Suppressor macrophage treated with lipopolysaccharide for 4 hours (primary cell): ENCODE results near the gene FBP2.
"Not testable (repeated sequence)": the region's sequence is repeated elsewhere in the genome, so short reads cannot be mapped to it uniquely, and the experiment has no call there.

Experiments used
- DNase-seq: peaks from one replicate; pipeline ENCODE4 v3.0.0-alpha.2; 2020

FBP2 gene

DNA sequence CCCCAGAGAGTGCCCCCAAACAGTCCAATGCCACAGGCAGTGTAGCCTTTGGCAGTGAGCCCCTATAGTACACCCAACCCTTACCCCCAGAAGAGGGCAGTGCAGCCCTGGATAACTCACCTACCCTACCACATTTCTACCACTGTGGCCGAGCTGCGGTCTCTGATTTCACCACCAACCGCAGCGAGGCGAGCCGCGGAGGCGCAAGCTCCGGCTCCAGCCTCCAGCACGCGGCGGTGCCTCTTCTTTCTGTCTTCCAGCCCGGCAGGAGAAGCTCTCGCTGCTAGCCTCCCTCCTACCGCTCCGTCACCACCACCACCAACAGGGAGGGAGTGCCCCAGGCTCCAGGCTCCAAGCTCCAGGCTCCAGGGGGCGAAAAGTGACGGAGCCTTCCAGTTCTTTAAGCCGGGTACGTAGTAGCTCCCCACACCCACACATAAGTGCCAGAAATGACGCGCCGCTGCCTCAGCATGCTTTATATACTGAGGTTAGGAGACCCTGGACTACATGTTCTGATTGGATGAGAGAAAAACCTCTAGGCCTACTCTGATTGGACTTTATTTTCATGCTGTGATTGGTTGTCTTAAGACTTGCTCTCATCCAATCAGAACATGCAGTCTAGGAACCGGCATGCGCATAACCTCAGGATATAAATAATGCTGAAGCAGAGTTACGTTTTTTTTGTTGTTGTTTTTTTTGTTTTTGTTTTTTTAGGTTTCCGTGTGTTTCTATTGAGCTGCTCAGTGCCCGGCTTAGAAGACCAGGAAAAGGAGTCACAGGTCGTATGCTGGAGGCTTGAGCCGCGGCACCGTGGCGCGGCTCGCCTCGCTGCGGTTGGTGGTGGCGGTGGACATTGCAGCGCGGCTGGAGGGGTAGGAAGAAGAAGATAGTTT, 38.9 kb downstream of the FBP2 start, which contains the start of gene PCAT7:
TSS of gene PCAT7 (plus strand) at position 645 of the 893 bp plus-strand sequence.
- peak; percentile 43 for DNase-seq

DNA sequence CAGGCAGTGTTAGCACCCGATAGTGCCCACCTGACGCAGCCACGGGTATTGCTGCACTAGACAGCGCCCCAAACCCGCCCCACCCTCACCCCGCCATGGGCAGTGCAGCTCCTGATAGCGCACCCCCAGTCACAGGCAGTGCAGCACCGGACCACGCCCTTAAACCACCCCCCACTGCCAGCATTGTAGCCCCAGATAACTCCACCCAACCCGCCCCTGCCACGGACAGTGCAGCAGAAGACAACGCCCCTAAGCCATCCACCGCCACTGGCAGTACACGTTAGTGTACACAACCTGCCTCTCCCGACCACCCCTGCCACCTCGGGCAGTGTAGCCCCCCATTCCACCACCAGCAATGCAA, 39.6 kb downstream of the FBP2 start:
- DNase-seq: no peak

DNA sequence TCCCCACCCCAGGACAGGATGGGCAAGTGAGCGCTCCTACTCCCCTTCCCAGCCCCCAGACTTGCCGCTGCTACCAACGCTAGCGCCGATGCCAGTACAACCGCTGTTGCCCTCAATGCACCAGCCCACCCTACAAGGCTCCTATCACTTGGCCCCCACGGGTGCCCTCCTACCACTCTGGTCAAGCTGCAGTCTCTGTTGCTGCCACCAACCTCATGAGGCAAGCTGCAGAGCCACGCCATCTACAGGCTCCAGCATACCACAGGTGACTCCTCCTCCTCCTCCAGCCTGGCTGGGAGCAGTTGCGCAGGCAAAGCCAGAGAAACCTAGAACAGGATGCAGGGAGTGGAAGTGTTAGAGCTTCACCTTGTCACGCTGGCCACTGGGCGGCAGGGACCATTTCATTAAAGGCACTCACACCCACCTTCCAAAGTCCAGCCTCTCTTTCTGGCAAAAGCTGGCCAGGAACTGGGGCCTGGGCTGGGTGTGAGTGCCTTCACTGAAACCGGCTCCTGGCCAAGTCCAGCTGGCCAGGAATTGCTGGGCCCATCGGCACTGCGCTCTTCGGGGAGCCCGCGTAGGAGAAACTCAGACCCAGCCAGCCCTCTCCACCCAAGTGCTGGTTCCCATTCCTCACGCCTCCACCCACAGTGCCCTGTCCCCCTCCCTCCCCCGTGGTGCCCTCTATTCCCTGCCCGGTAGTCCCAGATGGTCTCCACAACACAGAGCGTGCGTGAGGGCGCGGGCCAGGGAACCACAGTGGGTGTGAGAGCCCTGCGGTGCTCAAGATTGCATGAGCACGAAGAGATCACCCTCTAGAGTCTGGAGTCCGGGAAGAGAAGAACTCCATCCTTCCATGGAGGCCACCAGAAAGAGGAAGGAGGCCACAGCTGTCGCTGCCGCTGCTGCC, 40.3 kb downstream of the FBP2 start:
- DNase-seq: no peak

DNA sequence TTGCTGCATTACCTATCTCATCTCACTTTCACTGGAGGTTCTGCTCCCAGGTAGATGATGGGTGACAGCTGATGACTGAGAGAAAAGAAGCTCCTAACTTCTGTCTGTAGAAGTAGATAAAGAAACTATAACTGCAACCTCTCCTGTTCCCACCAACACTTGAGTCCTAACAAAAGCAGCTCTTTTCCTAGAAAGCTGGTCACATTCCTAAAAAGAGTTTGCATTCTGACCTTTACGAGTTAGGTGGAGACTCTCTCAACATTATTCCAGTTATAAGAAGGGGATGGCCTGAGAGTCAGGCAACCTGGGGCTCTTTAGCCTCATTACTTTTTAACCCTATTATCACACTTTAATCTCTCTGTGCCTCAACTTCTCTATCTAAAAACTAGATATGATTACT, 47.7 kb downstream of the FBP2 start:
- DNase-seq: no peak

DNA sequence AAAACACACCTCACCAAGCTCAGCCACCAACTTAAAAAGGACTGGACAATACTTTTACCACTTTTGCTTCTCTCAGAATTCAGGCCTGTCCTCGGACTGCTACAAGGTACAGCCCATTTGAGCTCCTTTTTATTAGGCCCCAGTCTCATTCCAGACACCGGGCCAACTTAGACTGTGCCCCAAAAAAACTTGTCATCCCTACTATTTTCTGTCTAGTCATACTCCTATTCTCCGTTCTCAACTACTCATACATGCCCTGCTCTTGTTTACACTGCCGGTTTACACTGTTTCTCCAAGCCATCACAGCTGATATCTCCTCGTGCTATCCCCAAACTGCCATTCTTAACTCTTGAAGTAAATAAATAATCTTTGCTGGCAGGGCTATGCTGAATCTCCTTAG, 49.3 kb downstream of the FBP2 start:
- not testable (repeated sequence) for DNase-seq

DNA sequence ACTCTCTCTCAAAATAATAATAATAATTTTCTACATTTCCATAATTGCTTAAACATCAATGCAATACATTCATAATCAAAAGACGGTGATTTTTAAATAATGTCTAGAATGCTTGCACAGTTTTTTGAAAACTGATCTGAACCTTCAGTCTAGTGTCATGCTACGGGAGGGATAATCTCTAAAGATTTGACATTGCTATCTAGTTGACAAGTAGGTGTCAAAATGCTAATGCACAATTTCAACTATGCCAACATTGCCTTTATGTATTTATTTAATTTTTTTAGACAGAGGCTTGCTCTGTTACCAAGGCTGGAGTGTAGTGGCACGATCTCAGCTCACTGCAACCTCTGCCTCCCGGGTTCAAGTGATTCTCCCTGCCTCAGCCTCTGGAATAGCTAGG, 54.7 kb downstream of the FBP2 start:
- DNase-seq: no peak

DNA sequence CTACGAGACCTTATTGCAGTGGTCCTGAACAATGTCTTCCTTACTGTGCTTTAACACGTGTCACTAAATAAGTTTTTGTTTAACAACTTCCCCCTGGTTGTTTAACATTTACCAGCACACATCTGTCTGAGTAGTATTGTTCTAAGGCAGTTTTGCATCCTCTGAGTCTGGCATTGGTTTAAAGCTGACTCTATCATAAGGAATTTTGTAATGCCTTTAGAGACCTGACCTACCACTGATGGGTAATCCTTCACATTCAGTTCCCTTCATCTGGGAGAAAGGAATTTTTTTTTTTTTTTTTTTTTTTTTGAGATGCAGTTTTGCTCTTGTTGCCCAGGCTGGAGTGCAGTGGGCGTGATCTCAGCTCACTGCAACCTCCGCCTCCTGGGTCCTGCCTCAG, 58.7 kb downstream of the FBP2 start:
- DNase-seq: no peak

DNA sequence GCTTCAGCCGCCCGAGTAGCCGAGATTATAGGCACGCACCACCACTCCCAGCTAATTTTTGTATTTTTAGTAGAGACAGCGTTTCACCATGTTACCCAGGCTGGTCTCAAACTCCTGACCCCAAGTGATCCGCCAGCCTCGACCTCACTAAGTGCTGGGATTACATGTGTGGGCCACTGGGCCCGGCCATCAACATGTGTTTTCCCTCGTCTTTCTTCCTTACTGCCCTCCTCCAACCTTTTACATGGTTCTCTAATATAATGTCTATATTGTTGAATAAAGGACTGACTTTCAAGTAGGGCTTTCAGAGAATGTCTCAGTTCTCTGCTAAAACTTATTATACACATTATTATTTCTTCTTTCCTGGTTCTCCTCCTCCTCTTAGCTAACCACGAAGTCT, 60.0 kb downstream of the FBP2 start:
- DNase-seq: no peak

DNA sequence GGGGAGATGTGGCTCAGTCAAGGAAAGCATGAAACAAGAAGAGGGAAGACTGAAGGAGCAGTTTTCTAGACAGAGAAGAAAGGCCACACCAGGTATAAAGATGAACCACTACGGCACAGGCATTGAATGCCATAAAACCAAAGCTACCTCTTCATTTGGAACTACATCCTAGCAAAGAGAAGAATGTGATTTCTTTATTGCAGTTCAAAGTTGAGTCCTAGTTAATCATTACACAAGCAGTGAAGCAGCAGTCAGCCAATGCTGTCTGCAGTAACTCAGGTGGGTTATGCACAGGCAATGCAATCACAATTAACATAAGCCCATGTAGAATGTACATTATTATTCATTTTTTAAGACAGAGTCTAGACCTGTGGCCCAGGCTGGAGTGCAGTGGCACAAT, 60.5 kb downstream of the FBP2 start:
- DNase-seq: no peak

DNA sequence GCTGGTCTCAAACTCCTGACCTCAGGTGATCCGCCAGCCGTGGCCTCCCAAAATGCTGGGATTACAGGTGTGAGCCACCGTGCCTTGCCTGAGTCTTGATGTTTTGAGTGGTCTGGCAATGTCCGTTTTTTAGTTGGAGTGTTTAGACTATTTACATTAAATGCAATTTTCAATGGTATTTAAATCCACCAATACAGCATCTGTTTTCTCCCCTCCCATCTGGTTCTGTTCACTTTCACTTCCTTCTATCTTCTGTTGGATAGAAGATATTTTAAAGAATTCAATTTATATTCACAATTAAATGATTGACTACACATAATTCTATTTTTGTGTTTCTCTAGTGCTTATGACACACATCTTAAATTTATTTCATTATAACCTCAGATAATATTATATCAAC, 64.7 kb downstream of the FBP2 start:
- DNase-seq: no peak

DNA sequence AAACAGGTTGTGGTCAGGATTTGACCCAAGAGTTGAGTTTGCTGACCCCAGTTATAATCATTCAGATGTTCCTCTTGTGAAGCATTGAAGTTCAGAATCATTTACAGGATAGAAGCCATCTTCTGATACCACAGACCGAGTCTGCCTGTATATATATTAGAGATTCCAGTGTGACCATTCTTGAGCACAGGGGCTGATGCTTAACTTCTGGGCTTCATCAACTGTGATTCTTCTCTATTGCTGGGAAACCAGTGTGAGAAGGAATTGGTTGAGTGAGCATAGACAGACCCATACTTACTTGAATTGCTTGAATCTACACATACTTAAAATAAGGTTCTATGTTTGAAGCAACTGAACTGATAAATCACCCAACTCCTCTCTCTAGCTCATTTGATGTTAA, 66.7 kb downstream of the FBP2 start:
- no peak for DNase-seq

DNA sequence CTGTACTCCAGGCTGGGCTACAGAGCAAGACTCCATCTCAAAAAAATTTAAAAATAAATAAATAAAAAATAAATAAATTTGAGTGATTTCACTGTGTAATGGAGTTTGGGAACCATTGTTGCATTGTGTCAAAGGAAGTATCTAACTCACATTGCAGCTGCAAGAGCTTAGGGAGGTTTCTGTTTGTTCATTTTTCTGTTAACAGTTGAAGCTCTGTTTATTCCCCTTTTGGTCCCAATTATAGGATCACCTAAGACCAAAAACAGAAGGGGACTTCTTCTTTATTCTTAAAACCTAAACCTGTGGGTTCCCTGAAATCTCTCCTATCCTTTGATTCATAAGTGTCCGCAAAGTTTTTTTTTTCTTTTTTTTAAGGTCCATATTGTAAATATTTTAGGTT, 67.4 kb downstream of the FBP2 start:
- no peak for DNase-seq

DNA sequence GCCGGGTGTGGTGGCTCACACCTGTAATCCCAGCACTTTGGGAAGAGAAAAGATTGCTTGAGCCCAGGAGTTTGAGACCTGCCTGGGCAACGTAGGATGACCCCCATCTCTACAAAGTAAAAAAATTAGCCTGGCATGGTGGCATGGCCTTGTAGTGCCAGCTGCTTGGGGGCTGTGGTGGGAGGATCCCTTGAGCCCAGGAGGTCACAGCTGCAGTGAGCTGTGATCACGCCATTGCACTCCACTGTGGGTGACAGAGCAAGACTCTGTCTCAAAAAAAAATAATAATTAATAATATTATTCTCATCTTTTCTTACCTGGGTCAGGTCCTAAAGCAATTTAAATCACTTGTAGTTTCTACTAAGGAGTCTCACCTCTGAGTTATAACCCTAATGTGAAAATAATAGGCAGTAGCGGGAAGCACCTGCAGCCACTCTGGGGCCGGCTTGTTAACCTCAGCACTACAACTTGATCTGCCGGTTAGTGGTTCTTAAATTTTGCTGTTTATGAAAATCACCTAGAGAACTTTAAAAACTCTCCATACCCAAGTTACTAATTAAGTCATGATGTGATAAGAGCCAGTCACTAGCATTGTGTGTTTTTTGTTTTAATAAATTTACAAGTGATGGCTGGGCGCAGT, 68.1 kb downstream of the FBP2 start:
- DNase-seq: no peak

DNA sequence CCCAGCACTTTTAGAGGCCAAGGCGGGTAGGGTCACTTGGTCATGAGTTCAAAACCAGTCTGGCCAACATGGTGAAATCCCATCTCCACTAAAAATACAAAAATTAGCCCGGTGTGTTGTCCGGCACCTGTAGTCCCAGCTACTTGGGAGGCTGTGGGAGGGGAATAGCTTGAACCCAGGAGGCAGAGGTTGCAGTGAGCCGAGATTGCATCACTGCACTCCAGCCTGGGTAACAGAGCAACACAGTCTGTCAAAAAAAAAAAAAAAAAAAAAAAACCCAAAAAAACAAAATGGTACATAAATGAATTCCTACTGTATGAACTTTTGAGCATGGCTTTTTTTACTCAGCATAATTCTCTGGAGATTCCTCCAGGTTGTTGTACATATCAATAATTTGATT, 76.4 kb downstream of the FBP2 start:
- DNase-seq: no peak

DNA sequence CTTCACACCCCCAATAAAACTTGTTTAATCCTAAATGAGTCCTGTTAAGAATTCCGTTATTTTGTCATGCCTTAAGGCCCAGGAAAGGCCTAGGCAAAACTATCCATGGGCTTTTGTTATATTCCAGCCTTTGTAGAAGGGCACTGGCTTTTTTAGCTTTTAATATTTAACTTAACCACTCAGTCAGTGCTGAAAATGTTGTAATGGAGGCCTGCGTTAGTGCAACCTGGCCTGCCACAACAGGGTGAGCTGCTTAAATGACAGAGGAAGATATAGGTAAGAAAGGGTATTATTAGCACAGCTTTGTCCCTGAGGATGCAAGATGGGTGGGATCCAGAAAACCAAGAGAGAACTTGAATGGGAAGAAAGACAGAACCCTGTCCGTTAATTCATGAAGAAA, 78.9 kb downstream of the FBP2 start:
- DNase-seq: no peak

DNA sequence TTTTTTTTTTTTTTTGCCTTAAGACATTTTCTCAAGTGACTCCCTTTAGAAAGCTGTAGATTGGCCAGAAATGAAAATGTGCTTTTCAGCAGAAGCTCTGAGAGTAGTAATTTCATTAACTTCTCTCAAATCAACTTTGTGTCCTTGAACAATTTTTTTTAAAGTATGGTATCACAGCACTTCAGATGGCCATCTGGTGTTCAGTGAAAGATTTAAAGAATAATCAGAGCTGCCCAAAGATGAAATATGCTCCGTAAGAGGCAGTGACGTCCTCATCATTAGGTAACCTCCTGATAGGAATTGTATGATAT, 81.7 kb downstream of the FBP2 start:
- no peak for DNase-seq

DNA sequence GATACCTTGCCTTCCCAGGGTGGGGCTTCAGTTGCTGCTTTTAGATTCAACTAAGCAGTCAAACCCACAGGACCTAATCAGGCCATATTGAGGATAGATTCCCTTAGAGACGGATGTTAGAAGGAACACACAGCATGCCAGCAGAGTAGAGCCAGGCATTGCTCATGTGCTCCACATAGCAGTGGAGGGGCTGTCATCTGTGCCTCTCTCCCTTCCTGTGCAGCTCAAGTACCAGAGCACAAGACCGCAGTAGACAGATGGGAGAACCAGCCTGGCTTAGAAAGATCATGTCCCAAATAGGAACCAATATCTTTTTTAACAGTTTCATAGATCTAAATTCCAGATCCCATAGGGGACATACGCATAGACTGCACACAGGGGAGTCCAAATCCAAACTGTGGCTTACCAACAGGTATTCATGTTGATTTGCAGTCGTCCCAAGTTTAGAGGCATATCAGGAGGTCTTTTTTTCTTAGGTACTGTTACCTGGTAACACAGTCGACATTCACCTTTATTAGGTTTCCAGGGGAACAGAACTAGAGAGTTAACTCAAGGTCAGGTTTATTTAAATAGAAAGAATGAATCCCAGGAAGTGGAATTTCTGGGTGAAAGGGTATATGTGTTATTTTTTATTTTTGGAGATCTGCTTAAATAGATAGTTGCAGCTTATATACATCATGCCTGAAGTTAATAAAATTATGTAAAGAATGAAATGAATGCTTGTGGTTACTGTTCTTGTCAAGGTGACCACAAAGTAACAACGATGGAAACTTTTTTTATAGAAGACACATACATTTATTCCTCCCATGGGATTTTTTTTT, 82.3 kb downstream of the FBP2 start:
- no peak for DNase-seq
